ENCODE results near the gene CNKSR2. TPM values are rescaled to one million over a fixed set of nuclear protein-coding genes. Genes with fewer than 3 reads are reported as not detected.

CNKSR2 gene
- total RNA-seq, 1 donor from 2014 or later: 7.2 TPM

GRCh38 chrX:21400408-21401121 is 26.3 kb downstream of the CNKSR2 start:
- Histone ChIP-seq H3K9me3 (no peaks in the 10 kb centered on the region), H3K4me3 (no peak overlapping the region), H3K27ac (no peak overlapping the region), H3K36me3 (no peaks in the 10 kb centered on the region), H3K4me1 (no peaks in the 10 kb centered on the region), H3K27me3 (no peaks in the 10 kb centered on the region)
- intact Hi-C loops (cut with DNase I): no loop called here
- no peak for TF ChIP-seq CTCF (IDR thresholded peaks at IDR 0.05)
- no peak for ATAC-seq
- no peak for DNase-seq

GRCh38 chrX:21408307-21408706 is 34.1 kb downstream of the CNKSR2 start:
- ATAC-seq (no peak), DNase-seq (no peak)
- Histone ChIP-seq H3K27ac (no peak overlapping the region), H3K27me3 (no peaks in the 10 kb centered on the region), H3K36me3 (no peaks in the 10 kb centered on the region), H3K4me1 (no peaks in the 10 kb centered on the region), H3K4me3 (no peak overlapping the region), H3K9me3 (no peaks in the 10 kb centered on the region)
- no peak for TF ChIP-seq CTCF (IDR thresholded peaks at IDR 0.05)
- intact Hi-C loops (cut with DNase I): no loop called here

- ATAC-seq (no peak), DNase-seq (no peak)
- H3K36me3 ChIP-seq: no peaks in the 10 kb centered on the region
- H3K4me1 ChIP-seq: no peaks in the 10 kb centered on the region
- intact Hi-C loops (cut with DNase I): no loop called here
- H3K27ac ChIP-seq: no peak overlapping the region
- no peaks in the 10 kb centered on the region for H3K9me3 ChIP-seq
- no peak for TF ChIP-seq CTCF (IDR thresholded peaks at IDR 0.05)
- no peaks in the 10 kb centered on the region for H3K27me3 ChIP-seq
- H3K4me3 ChIP-seq: no peak overlapping the region
These were observed 34.6 kb downstream of the CNKSR2 start for GRCh38 chrX:21408788-21409187.

GRCh38 chrX:21412029-21412428 is 37.8 kb downstream of the CNKSR2 start:
- H3K27ac ChIP-seq: no peak overlapping the region
- DNase-seq (no peak), ATAC-seq (no peak)
- no peaks in the 10 kb centered on the region for H3K36me3 ChIP-seq
- H3K27me3 ChIP-seq: no peaks in the 10 kb centered on the region
- H3K4me1 ChIP-seq: no peaks in the 10 kb centered on the region
- H3K9me3 ChIP-seq: no peaks in the 10 kb centered on the region
- TF ChIP-seq CTCF (IDR thresholded peaks at IDR 0.05): no peak
- no peak overlapping the region for H3K4me3 ChIP-seq
- intact Hi-C loops (cut with DNase I): no loop called here

GRCh38 chrX:21412883-21413282 is 38.7 kb downstream of the CNKSR2 start:
- H3K4me1 ChIP-seq: no peaks in the 10 kb centered on the region
- ATAC-seq (no peak), DNase-seq (no peak)
- no peaks in the 10 kb centered on the region for H3K27me3 ChIP-seq
- H3K9me3 ChIP-seq: no peaks in the 10 kb centered on the region
- intact Hi-C loops (cut with DNase I): no loop called here
- no peaks in the 10 kb centered on the region for H3K36me3 ChIP-seq
- no peak overlapping the region for H3K27ac ChIP-seq
- TF ChIP-seq CTCF (IDR thresholded peaks at IDR 0.05): no peak
- no peak overlapping the region for H3K4me3 ChIP-seq

- no peak for ATAC-seq
- intact Hi-C loops (cut with DNase I): no loop called here
- Histone ChIP-seq H3K27ac (no peak overlapping the region), H3K9me3 (no peaks in the 10 kb centered on the region), H3K4me1 (no peaks in the 10 kb centered on the region), H3K4me3 (no peak overlapping the region), H3K36me3 (no peaks in the 10 kb centered on the region), H3K27me3 (no peaks in the 10 kb centered on the region)
- TF ChIP-seq CTCF (IDR thresholded peaks at IDR 0.05): no peak
- DNase-seq: no peak
These were observed 52.9 kb downstream of the CNKSR2 start for GRCh38 chrX:21427086-21427485.
